Activated CD4-positive, alpha-beta T cell treated with anti-CD3 and anti-CD28 coated beads, Interleukin-2, amount 50 U/mL, for 48 hours (primary cell): Measurements from ENCODE around the gene PHYHIPL.
"Not testable (repeated sequence)": the region's sequence is repeated elsewhere in the genome, so short reads cannot be mapped to it uniquely, and the experiment has no call there.

ENCODE experiments used
- DNase-seq, 2 experiments: peaks; one replicate each; pipeline ENCODE4 v3.0.0-alpha.2; 2020

The PHYHIPL gene

DNA sequence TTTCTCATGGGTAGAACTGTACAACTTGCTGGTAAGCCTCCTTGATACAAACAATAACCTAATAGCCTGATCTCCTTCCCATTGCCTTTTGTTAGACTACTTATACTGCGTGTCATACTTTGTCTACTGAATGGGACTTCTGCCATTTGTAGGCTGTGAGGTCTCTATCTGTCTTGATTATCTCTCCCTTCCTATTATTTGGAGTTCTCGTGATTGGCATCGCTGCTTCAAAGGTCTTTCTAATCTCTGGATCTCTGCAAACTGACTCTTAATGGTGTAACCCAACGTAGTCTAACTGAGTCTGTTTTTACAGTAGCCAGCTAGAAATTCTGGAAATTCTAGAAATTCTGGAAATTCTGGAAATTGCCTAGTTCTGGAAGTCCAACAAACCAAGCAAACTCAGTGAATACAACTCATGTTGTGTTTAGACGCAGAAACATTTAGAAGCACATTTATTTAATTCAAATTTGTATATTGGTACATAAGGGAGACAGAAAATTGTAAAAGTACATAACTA lies 29.8 kb downstream of the PHYHIPL start:
- DNase-seq = no peak

DNA sequence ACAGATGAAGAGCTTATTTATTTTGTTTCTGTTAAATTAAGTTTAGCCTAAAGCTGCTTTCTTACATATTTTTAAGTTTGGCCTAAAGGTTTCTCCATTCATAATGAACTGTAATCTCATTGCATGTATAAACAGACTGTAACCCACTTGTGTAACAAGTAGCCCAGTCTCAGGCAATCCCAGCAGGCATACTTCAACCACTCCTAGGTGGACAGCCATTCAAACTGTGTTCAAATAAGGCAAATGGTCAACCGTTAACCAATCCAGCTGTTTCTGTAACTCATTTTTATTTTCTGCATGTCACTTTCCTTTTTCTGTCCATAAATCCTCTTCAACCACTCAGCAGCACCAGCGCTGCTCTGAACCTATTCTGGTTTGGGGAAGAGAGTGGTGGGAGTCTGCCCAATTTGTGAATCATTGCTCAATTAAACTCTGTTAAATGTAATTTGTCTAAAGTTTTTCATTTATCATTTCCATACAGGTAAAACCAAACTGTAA lies 35.9 kb downstream of the PHYHIPL start:
- DNase-seq = no peak

DNA sequence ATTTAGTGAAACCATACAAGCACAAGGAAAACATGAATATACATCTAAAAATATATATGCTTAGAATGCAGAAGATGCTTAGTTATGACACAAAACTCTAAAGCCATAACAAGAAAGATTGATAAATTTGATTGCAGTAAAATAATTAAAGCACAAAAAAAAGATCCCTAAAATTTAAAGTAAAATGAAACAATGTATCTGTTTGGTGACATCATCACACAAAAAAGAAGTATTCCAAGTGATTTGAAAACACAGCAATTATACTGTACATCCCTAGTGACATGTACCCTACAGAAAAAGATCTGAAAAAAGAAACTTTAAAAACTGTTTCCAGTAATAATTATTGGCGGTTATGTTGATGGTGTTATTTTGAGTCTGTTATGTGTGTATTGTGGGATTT lies 37.7 kb downstream of the PHYHIPL start:
- DNase-seq = no peak

DNA sequence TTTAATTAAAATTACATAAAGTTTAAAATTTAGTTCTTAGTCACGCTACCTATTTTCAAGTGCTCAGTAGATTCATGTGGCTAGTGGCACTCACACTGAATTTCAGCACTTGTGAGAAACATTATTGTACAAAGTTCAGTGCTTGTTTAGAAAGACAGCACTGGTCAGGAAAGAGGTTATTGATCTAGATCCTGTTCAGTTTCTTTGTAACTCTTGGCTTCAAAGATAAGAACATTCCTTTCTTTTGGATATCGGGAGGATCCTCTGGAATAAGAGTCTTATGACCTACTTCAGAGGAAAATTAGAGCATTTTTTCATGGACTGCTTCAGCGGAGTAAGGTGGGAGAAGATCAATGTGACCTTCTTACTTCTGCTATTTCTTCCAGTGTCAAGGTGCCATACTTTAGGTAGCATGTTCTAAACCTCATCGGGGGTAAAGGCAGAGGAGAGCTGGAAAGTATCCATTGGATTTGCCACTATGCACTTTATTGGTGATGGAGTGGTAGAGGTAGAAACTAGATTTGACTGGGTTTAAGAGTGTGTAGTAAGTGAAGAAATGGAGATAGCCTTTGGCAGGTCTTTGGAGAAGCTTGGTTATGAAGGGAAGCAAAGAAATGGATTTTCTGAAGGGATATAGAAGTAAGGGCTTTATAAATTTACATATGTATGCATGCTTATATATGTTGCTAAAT lies 39.9 kb downstream of the PHYHIPL start:
- DNase-seq = no peak

DNA sequence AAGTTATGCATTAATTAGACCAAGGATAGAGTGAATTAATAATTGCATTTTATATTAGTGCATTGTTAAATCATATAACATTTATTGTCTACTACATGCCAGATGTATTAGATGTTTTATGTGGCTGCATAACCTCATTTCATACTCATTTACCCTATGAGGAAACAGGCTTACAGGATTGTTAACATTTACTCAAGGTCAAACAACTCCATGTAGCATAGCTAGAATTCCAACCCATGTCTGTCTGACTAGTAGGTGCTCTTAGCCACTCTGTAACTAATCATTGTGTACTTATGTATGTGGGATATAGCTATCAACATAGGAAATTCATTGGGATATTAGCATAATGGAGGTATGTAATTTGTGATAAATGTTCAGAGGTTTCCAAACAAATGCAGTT lies 46.3 kb downstream of the PHYHIPL start:
- no peak for DNase-seq

DNA sequence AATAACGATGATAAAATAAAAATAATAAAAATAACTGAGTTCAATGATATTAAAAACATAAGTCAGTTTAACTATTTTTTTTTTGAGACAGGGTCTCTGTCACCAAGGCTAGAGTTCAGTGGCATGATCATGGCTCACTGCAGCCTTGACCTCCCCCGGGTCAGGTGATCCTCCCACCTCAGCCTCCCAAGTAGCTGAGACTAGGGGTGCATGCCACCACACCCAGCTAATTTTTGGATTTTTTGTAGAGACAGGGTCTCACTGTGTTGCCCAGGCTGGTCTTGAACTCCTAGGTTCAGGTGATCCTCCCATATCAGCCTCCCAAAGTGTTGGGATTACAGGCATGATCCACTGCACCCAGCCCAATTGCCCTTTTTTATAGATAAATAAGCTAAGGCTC lies 47.2 kb downstream of the PHYHIPL start:
- DNase-seq = not testable (repeated sequence)

DNA sequence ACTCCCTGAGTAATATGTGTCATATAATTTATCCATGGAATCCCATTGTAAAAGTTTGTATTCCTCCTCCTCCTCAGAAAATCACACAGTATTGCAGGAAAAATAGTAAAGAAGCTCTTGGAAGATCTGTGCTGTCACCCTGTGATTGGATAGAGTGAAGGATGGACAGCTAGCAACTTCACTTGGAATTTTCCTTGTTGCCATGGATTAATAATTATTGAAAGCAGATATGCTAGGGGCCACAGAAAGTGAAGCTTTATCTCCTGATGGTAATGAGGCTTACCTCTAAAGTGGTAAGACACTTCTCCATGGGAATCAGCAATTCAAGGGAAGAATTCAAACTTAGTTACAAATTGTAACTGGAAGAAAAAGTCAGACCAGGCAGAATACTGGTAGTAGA lies 48.8 kb downstream of the PHYHIPL start:
- DNase-seq = no peak

DNA sequence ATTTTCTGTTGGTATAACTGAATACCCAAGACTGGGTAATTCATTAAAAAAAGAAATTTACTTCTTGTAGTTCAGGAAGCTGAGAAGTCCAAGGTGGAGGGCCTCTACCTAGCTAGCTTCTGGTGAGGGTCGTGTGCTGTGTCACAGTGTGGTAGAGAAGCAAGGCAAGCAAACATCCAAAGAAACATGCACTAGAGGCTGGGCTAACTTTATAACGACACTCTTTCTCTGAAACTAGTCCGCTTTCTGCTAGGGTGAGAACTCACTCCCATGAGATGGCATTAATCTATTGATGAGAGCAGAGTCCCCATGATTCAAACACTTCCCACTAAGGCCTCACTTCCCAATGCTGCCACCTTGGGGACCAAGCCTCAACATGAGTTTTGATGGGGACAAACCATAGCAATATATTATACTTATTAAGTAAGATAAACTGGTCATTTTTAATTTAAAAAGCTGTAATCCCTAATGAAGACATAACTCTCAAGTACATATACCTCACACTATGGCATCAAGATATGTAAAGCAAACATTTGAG lies 50.8 kb downstream of the PHYHIPL start:
- no peak for DNase-seq

DNA sequence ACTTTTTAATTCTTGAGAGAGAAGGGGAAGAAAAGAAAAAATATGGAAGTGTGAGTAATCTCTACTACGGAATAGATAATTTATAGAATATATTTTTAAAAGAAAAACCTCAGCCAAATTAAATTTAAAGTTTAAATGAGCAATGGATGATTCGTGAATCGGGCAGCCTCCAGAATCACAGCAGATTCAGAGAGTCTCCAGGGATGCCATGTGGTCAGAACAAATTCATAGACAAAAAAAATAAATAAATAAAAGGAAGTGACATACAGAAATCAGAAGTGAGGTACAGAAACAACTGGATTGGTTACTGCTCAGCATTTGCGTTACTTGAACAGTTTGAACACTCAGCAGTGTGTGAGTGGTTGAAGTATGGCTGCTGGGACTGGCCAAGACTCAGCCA lies 53.0 kb downstream of the PHYHIPL start:
- DNase-seq = no peak

DNA sequence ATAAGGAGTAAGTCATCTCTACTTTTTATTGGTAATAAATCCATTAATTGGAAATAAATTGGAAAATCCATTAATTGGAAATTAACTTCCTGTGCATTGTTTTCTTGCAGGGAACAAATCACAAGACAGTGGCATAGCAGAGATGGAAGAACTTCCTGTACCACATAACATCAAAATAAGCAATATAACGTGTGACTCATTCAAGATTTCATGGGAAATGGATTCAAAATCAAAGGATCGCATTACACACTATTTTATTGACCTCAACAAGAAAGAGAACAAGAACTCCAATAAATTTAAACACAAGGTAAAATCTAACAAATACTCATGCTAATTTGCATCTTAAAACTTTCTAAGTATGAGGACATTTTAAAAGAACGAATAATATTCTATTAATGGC lies 57.8 kb downstream of the PHYHIPL start:
- DNase-seq = no peak

DNA sequence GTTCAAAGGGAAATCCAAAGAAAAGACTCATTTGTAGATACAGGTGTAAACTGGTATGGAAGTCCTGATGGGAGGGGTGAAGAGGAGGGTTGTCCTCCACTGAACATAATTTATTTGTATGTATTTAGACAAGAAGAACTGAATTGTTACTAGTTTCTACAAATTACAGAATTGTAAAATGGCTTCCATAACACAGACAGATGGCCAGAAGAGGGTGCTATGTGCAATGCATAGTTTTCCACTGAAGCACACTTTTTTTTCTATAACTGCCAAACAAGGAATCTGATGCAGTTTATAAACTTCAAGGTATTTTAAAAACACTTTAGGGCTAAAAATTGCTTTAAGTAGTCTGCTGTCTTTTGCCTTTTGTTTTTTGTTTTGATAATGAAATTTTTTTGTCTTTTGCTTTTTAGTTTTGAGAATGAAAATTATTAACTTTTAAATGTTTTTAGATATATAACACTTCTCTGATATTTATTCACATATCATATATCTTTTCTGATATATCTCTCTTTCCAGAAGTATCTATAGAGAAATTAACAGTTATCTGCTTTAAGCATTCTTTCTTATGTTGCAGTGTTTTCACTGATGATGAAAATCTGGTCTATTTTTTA lies 58.5 kb downstream of the PHYHIPL start:
- DNase-seq = no peak

DNA sequence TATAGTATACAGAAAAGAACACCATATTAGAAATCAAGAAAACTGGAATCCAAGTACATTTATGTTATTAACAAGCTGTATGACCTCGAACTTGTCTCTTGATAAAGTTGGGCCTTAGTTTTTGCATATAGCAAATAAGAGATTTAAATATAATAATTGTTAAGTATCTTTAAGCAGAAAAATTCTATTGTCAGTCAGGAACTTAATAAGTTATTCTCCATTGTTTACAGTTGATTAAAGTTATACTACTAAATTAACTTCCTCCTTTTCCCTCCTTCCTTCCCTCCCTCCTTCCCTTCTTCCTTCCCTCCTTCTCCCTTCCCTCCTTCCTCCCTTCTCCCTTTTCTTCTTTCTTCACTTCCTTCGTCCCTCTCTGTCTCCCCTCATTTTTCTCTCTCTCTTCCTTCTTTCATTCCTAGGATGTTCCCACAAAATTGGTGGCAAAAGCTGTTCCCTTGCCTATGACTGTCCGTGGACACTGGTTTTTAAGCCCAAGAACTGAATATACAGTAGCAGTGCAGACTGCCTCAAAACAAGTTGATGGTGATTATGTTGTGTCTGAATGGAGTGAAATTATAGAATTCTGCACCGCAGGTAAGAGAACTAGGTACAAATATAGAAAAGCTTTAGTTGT lies 59.7 kb downstream of the PHYHIPL start:
- DNase-seq = no peak

DNA sequence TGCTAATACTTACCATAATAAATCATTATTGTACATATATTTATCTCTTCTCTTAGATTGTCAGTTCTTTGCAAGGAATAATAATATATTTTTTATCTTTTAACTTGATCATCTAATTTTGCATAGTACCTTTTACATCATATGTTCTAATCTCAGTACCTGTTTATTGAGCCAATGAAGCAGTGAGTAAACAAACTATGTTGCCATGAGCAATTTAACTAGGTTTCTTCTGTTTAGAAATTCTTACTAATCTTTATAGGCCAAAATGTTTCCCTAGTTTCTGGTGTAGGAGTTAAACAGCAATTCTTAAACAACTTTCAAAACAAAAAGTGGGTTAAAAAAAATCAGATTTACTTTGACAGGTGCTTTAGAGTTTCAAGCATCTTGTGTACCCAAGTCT lies 61.3 kb downstream of the PHYHIPL start:
- DNase-seq = no peak

DNA sequence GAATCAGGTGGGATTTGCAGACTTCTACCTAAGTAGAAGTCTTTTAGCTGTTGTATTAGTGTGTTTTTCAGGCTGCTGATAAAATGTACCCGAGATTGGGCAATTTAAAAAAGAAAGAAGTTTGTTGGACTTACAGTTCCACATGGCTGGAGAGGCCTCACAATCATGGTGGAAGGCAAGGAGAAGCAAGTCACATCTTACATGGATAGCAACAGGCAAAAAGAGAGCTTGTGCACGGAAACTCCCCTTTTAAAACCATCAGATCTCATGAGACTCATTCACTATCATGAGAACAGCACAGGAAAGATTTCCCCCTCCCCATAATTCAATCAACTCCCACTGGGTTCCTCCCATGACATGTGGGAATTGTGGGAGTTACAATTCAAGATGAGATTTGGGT lies 62.7 kb downstream of the PHYHIPL start:
- DNase-seq = not testable (repeated sequence)

DNA sequence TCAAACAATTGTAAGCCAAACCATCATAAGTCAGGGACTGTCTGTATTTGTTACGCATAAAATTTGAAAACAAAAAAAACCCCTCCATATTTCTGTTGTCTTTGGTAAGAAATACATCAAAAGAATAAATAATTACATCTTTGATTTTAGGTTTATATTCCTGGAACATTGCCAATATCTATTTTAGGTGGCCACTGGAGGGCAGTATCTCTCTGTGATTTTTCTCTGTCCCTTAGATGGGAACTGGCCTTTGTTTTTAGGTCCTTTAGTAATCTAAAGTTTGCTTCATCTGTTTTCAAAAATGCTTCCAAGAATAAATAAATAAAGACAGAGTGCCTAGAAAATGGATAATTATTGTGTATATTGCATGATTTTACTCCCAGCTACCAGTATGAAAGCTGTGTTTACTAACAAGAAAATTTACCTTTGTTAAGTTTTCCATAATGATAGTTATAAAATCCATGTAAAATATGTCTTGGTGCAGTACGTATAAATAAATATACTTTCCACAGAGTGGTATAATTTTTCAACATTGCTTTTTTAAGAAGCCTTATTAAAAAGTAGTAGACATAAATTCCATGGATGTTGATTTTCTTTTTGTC lies 64.2 kb downstream of the PHYHIPL start:
- no peak for DNase-seq

DNA sequence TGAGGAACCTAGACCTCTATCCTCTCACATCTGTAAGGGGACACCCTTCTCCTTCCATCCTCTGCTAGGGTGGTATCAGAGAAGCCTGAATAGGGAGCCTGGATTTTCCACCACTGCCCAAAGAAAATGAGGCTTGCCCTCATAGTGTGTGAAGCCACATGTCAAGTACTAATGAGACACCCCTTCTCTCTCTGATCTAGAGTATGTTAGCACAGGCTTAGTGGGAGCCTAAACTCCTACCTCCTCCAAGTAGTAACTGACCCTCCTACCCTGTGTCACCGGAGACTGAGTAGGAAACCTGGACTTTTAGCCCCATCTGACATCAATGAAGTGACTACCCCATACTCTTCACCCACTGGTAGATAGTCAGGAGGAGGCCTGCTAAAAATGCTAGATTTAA lies 65.6 kb downstream of the PHYHIPL start:
- no peak for DNase-seq

DNA sequence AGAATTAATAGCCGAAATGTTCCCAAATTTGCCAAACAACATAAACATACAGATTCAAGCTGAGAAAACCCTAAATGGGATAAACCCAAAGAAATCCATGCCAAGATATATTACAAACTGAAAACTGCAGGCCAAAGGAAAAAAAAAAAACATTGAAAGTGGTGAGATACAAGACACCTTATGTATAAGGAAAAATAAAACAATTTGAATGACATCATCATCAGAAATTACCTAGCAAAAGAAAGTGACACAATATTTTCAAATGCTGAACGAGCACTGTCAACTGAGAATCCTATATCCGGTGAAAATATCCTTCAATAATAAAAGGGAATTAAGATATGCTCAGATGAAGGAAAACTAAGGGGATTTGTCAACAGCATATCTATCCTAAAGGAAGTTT lies 66.5 kb downstream of the PHYHIPL start:
- DNase-seq = no peak

DNA sequence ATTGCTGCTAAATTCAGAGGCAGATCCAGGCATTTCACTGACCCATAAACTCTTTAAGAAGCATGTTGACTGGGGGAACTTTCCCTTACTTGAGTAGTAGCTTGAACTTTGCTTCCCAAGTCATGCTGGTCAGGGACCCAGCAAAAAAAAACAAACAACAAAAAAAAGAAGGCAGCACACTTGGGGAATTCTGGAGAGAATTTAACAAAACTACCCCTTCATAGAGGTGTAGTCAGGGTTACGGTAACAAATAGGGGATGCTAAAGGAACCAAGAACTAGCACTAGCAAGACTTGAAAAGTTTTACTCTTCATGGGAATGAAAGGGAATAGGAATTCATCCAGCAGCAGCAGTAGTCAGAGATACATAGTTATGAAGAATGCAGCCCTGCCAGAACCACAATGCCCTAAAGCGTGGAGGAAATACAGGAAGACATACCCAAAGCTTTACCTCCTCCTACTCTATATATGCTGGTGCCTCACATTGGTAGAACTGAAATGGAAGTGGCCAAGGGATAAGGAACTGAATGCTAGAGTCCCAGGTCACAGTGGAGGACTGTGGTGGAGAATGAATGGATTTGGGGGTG lies 67.3 kb downstream of the PHYHIPL start:
- no peak for DNase-seq

DNA sequence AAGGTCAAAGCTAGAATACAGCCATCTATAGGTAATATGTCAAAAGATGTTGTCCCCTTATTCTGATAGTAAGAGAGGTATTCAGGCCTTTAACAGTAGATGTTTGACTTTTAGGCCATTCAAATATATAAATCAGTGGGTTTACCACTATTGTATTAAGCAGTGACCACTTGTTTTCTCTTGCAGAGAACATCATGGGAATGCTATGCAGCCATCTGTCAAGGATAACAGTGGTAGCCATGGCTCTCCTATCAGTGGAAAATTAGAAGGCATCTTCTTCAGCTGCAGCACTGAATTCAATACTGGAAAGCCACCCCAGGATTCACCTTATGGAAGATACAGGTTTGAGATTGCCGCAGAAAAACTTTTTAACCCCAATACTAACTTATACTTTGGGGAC lies 68.4 kb downstream of the PHYHIPL start:
- DNase-seq = no peak

DNA sequence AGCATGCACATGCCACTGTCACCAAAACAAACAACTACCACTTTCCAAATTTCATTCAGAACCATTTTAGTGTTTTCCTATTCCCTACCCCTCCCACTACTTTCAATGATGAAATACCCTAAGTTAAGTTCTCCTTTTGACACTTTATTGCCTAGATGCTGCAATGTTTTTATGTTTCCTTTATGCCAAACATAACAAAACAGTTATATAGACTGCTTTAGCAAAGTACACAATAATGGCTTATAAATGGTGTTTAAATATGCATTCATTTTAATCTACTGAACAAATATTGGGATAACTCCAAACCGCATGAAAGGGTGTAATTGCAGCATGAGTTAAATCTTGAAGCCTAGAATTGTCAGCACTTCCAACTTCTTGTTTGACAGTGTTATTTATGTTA lies 69.2 kb downstream of the PHYHIPL start:
- no peak for DNase-seq

DNA sequence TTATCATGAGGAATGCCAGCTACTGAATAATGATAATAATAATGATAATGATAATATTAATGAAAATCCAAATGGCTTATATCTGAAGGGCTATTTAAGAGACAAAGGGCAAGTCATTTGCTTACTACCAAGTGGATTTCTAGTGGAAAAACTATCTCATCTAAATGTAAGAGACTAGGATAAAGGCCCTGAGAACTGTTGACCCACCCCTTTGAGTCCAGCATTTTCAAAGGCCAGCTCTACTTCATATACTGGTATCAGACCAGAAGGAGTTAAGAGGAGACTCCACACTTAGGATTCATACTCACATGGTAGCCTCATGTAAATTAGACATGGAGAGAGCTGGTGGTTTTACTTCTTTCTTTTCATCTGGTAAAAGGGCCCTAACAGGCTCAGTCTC lies 76.0 kb downstream of the PHYHIPL start:
- no peak for DNase-seq

DNA sequence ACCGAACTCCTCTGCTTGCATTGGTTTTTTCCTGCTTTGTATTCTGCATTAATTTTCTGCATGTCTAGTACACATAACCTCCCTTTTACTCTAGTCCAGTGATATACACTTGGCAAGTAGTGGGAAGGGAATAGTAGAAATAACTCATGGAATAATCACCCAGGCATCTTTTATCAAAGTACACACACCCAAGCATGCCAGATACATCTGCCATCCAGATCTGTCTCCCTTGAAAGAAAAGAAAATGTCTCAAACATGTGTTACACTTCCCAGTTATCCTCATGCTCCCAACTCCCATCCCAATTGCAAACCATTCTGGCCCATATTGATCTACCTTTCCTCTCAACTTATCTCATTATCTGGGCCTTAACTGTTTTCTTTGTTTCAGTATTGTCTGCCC lies 79.0 kb downstream of the PHYHIPL start:
- DNase-seq = no peak

DNA sequence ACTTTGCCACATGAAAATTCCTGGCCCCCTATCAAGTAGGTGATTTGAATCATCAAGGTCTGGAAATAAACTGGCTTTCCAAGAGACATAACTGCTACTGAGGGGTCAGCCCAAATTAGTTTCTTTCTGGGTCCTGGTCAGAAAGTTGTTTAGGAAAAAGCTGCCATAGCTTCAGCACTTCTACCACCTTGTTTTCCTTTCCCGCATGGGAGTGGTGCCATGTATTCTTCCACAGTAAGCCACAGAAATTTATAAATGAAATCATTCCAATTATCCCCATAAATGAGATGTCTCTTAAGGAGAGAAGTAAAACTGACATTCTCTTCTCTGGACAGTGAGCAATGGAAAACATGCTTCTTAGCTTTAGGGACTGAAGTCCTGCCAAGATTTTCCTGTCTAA lies 80.8 kb downstream of the PHYHIPL start:
- DNase-seq = no peak
